Sciatic nerve (tissue), 2 donors: ENCODE results near the gene TRMU. TPM values are rescaled to one million over a fixed set of nuclear protein-coding genes. Genes with fewer than 3 reads are reported as not detected.

Experiments
- ATAC-seq: fragments of 200-7000 bp; cut with Tn5 transposase; one replicate; pipeline ENCODE4 v1.9.1; 2020; ENCODE audit warnings: mild to moderate bottlenecking, moderate library complexity
- DNase-seq: peaks from one replicate; pipeline ENCODE4 v3.0.0-alpha.2; 2020; ENCODE audit warnings: low spot score
- intact Hi-C: fragments of 100-400 bp; cut with DNase I; formaldehyde crosslinking; loops from one replicate; pipeline ENCODE4 v1.14.2; 2022
- total RNA-seq: library from RNA; stranded (reverse); fragmentation: NEBNext Ultra II Directional; extraction: Animal tissue kit (Norgen Biotek cat#: 25700); gene quantifications from one replicate; pipeline ENCODE4 v1.2.1, GENCODE V29; 2021
- donor health status: DM: no; HTN: no; CAD: no.
- donor health status: DM: no; HTN: no; CAD: no.

Gene TRMU
- total RNA-seq, 1 donor from 2014 or later = 34.1 TPM

DNA sequence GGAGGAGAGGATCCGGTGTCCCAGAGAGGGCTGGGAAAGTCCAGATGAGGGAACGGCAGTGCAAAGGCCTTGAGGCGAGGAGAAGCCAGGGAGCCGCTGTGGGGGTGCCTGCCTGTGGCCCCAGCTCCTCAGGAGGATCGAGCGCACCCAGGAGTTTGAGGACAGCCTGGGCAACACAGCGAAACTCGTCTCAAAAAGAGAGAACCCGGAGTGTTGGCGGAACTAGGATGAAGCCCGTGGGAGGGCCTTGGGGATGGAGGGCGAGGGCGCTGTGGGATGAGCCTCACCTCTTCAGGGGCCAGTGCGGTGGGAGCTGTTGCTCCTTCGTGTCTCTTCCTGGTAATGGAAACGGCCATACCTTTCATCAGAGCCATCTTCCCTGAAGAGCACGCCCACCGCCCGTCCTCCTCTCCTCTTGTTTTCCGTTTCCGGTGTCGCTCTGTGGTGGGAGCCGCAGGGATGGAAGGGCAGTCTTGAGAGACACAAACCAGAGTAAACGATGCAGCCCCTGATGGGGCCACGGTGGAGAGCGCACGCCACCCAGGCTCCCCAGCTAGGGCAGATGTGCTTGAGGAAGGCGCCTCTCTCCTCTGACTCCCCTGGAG lies 15.7 kb downstream of the TRMU start:
- DNase-seq = no peak
- intact Hi-C loops = loop anchor here (10.0 kb wide), 1 partner anchor 56 kb away; the partner anchor contains the start of gene GTSE1
- ATAC-seq = no peak

DNA sequence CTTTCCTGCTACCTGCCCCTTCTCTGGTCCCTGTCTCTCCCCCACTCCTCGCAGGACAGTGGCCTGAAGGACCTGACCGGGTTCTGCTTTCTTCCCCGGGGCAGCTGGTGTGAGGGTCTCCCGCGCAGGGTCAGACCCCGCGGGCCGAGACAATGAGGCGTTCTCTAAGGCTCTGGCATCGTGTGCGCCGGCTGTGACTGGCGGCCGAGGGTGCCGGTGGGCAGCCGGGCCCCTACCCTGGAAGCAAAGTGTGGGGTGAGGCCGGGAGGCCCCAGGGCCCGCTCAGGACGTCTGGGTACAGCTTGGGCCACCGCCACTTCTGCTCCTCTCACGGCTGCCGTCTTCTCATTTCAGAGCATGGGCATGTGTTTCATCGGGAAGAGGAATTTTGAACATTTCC lies 16.3 kb downstream of the TRMU start:
- intact Hi-C loops = loop anchor here (10.0 kb wide), 1 partner anchor 57 kb away; the partner anchor contains the start of gene GTSE1
- no peak for ATAC-seq
- no peak for DNase-seq

DNA sequence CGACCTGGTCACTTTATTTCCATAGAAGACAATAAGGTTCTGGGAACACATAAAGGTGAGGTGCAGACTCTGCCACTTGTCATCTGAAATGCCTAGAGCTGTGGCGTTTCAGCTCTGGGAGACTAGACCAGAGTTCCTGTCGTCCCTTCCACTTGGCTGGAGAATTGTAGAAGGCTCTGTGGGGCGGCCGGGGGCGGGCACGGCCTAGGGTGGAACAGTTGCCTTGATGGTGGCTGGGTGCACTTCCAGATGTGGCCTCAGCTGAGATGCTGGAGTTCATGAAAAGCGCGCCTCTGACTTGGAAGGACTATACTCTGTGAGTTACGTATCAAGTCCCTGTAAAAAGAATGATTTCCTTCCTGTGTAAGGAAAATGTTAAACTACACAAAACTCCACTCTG lies 16.8 kb downstream of the TRMU start:
- intact Hi-C loops = loop anchor here (10.0 kb wide), 1 partner anchor 57 kb away; the partner anchor contains the start of gene GTSE1

GRCh38 chr22:46352691-46353386 lies 17.3 kb downstream of the TRMU start:
- no peak for ATAC-seq
- DNase-seq = no peak

More for the DNA sequence above, 16.8 kb downstream of the TRMU start:
- DNase-seq (no peak), ATAC-seq (no peak)

GRCh38 chr22:46353483-46354105 lies 18.1 kb downstream of the TRMU start:
- intact Hi-C loops = loop anchor here (10.0 kb wide), 1 partner anchor 59 kb away; the partner anchor contains the start of gene GTSE1
- DNase-seq (no peak), ATAC-seq (no peak)

More at GRCh38 chr22:46352691-46353386, 17.3 kb downstream of the TRMU start:
- intact Hi-C loops = loop anchor here (10.0 kb wide), 1 partner anchor 58 kb away; the partner anchor contains the start of gene GTSE1

DNA sequence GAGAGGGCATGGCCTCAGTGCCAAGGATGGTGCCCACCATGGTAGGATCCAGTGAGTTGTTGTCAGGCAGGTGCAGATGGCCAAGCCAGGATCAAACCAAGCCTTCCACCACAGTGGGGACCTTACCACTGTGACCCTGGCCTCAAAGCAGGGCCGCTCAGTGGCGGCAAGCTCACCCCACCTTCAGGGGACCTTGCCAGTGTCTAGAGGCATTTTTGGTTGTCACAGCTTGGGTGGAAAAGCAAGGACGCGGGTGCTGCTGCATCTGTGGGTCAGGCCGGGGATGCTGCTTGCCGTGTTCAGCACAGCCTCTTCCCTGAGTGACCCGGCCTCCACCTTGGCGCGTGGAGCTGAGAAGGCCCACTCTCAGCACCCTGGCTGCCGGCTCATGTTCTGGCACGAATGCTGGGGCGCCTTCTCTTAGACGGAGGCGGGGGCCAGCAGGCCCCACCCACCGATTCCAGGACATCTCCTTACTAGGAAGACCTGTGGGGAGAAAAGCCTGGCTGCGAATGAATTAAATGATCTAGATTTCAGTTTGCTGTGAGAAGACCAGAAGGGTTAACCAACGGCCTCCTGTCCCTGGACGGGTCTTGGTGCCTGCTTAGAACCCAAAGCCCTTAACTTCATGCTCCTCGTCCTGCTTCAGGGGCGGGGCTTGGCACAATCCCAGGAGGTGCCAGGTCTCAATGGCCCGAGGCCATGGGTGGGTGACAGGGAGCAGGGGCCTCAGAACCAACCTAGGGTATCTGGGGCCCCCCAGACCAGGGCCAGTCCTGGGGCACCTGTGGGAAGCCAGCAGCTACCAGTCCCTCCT lies 18.9 kb downstream of the TRMU start:
- intact Hi-C loops = loop anchor here (10.0 kb wide), 1 partner anchor 60 kb away; the partner anchor contains the start of gene GTSE1
- ATAC-seq = no peak
- DNase-seq = no peak

- ATAC-seq (no peak), DNase-seq (no peak)
- intact Hi-C loops = loop anchor here (5.0 to 10.0 kb wide), 2 partner anchors 60 to 187 kb away; partner anchors contain the start of gene GTSE1
Observed at GRCh38 chr22:46354993-46355305, 19.4 kb downstream of the TRMU start.

- intact Hi-C loops = loop anchor here (5.0 to 10.0 kb wide), 2 partner anchors 61 to 187 kb away; partner anchors contain the start of gene GTSE1
- ATAC-seq = peak; percentile 59
Observed at GRCh38 chr22:46355369-46355995, 20.0 kb downstream of the TRMU start.

DNA sequence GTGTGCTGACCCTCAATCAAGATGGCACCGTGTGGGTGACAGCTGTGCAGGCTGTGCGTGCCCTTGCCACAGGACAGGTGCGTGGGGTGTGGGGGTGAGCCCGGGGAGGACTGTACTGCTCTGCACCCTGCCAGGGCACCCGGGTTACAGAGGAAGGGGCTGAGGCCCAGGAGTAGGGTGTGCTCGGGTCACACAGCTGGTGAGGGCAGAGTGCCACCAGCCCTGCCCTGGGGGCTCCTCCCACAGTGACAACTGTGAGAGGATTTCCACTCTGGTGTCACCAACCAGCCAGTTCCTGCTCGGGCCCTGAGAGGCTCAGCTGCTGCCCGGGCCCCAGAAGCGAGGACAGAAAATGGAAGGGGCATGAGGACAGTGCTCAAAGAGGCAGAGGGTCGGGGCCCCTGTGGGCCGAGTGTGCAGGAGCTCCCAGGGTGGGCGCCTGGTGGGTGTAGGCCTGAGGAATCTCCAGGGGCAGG lies 20.5 kb downstream of the TRMU start:
- no peak for DNase-seq
- peak; percentile 3 for ATAC-seq
- intact Hi-C loops = loop anchor here (5.0 to 10.0 kb wide), 2 partner anchors 61 to 186 kb away; partner anchors contain the start of gene GTSE1

More at GRCh38 chr22:46355369-46355995, 20.0 kb downstream of the TRMU start:
- peak; percentile 83 for DNase-seq

- intact Hi-C loops = loop anchor here (5.0 to 10.0 kb wide), 2 partner anchors 62 to 186 kb away; partner anchors contain the start of gene GTSE1
- DNase-seq (no peak), ATAC-seq (no peak)
Observed at GRCh38 chr22:46356496-46357480, 21.3 kb downstream of the TRMU start.

DNA sequence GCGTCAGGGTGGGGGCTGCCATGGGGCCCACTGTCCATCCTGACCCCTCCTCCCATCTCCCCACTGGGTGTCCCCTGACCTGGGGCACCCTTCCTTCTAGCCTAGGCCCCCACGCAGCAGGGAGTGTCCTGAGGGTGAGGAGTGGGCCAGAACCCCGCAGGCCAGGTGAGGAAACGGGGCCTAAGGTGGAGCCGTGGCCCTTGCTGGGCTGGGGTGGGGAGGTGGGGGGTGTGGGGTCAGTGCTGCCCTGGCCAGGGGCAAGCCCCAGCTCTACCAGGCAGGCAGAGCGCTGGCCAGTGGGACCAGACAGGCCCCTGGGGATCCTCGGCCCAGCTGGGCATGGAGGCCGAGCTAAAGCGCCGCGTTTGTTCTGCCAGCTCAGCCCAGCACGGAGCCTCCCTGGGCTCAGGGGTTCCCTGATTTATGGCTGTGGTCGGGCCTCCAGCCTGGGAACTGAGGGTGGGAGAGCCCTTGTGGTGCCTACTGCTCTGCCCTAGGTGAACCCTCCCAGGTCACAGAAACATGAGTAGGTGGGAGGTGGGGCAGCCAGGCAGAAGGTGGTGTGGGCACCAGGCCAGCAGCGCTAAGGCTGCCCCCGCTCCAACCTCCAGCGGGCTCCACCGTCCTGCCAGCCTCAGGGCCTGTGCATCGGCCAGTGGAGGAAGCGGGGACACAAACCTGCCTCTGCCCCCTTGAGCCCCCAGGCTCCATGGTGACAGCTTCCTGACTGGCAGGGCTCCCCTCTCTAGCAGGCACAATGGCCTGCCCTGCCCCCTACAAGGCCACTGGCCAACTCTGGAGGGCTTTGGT lies 22.4 kb downstream of the TRMU start:
- no peak for ATAC-seq
- no peak for DNase-seq
- intact Hi-C loops = loop anchor here (5.0 to 10.0 kb wide), 2 partner anchors 63 to 184 kb away; partner anchors contain the start of gene GTSE1

DNA sequence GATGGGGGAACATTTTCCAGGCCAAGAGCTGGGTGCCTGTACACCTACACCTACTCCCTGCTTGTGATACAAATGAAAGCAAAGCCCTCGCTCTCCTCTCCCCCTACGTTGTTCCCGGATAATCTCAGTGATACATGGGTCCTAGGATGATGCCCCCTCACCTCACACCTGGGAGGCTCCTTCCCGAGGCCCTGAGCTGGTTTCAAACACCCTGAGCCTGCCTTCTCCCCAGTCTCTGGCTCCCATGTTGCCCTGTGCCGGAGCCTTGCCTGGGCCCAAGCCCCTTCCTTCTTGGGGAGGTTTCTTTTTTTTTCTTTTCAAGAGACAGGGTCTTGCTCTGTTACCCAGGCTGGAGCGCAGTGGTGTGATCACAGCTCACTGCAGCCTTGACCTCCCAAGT lies 23.3 kb downstream of the TRMU start:
- DNase-seq (no peak), ATAC-seq (no peak)
- intact Hi-C loops = loop anchor here (5.0 to 10.0 kb wide), 2 partner anchors 64 to 184 kb away; partner anchors contain the start of gene GTSE1

DNA sequence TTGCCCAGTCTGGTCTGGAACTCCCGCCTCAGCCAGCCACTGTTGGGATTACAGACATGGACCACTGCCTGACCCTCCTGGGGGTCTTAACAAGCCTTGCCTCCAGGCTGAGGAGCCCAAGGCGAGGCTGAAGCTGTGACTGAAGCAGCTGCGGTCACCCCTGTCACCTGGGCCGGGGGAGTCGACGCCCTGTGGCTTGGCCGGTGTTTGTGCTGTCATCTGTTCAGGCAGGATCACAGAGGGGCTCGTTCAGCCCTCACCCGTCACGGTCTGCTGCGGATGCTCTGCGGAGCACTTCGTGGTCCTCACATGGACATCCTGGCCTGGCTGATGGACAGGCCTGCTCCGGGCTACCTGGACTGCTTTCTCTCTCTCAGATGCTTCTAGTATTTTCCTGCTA lies 23.8 kb downstream of the TRMU start:
- ATAC-seq (no peak), DNase-seq (no peak)
- intact Hi-C loops = loop anchor here (5.0 to 10.0 kb wide), 2 partner anchors 65 to 183 kb away; partner anchors contain the start of gene GTSE1

- no peak for DNase-seq
- no peak for ATAC-seq
- intact Hi-C loops = no loop called here
Observed at GRCh38 chr22:46360097-46360496, 24.6 kb downstream of the TRMU start.

GRCh38 chr22:46360891-46361290 lies 25.4 kb downstream of the TRMU start:
- intact Hi-C loops = no loop called here
- DNase-seq = no peak

GRCh38 chr22:46361826-46362202 lies 26.3 kb downstream of the TRMU start:
- DNase-seq (no peak), ATAC-seq (no peak)
- intact Hi-C loops = no loop called here

More at GRCh38 chr22:46360891-46361290, 25.4 kb downstream of the TRMU start:
- no peak for ATAC-seq
